ENCODE data around the gene CHL1.
A peak's percentile ranks its signal among the peaks of the same experiment; 100 is the strongest.

Gene CHL1

GRCh38 chr3:159974-160373 is 36.6 kb upstream of the CHL1 start:
- H3K4me1 ChIP-seq (ENCODE audit: insufficient read depth, low read length, severe bottlenecking), result peaks cover 33% of the 10 kb centered on the region
- no peaks in the 10 kb centered on the region for H3F3A ChIP-seq (ENCODE audit: insufficient read depth, low read length)
- no peak overlapping the region for H3K4me3 ChIP-seq (ENCODE audit: low read depth, low read length, poor library complexity, severe bottlenecking)
- H3K79me2 ChIP-seq (ENCODE audit: insufficient read depth, low read length), result no peaks in the 10 kb centered on the region
- 0 out of 2 replicates have a peak overlapping the region, but pooled peaks have one; percentile 30 for H2AFZ ChIP-seq (ENCODE audit: low read length)
- H3K9me3 ChIP-seq (ENCODE audit: low read length), result no peaks in the 10 kb centered on the region
- H3K27ac ChIP-seq (ENCODE audit: low read depth, low read length, poor library complexity, severe bottlenecking), result no peak overlapping the region
- H4K20me1 ChIP-seq (ENCODE audit: insufficient read depth, low read length), result no peaks in the 10 kb centered on the region
- no peak for TF ChIP-seq EZH2 (IDR thresholded peaks at IDR 0.05; ENCODE audit: borderline replicate concordance, low read length)
- H3K4me2 ChIP-seq (ENCODE audit: low read length), result no peak overlapping the region
- no peaks in the 10 kb centered on the region for H3K36me3 ChIP-seq (ENCODE audit: insufficient read depth, low read length)
- no peak overlapping the region for H3K9ac ChIP-seq (ENCODE audit: low read length)
- H3K27me3 ChIP-seq (ENCODE audit: insufficient read depth, low read length), result no peaks in the 10 kb centered on the region; the same call in 1 of the 2 replicates
- no peaks in the 10 kb centered on the region for H3K9me2 ChIP-seq (ENCODE audit: low read depth, low read length)

- H3K27me3 ChIP-seq (ENCODE audit: insufficient read depth, low read length), result no peaks in the 10 kb centered on the region; the same call in 1 of the 2 replicates
- TF ChIP-seq EZH2 (IDR thresholded peaks at IDR 0.05; ENCODE audit: borderline replicate concordance, low read length), result no peak
- no peak for TF ChIP-seq CTCF (IDR thresholded peaks at IDR 0.05; ENCODE audit: low read length)
- H3K4me3 ChIP-seq (ENCODE audit: low read depth, low read length, poor library complexity, severe bottlenecking), result no peak overlapping the region
- H3K36me3 ChIP-seq (ENCODE audit: insufficient read depth, low read length), result no peaks in the 10 kb centered on the region
- H4K20me1 ChIP-seq (ENCODE audit: insufficient read depth, low read length), result no peaks in the 10 kb centered on the region
- no peak overlapping the region for H3K4me2 ChIP-seq (ENCODE audit: low read length)
- no peaks in the 10 kb centered on the region for H3K9me3 ChIP-seq (ENCODE audit: low read length)
- no peak overlapping the region for H2AFZ ChIP-seq (ENCODE audit: low read length)
- H3K9me2 ChIP-seq (ENCODE audit: low read depth, low read length), result no peaks in the 10 kb centered on the region
- no peak overlapping the region for H3K27ac ChIP-seq (ENCODE audit: low read depth, low read length, poor library complexity, severe bottlenecking)
- no peaks in the 10 kb centered on the region for H3F3A ChIP-seq (ENCODE audit: insufficient read depth, low read length)
- H3K9ac ChIP-seq (ENCODE audit: low read length), result no peak overlapping the region
- H3K79me2 ChIP-seq (ENCODE audit: insufficient read depth, low read length), result no peaks in the 10 kb centered on the region
- peaks cover 7% of the 10 kb centered on the region for H3K4me1 ChIP-seq (ENCODE audit: insufficient read depth, low read length, severe bottlenecking)
Measured at GRCh38 chr3:166071-166470, 30.5 kb upstream of the CHL1 start.

GRCh38 chr3:166799-167198 is 29.8 kb upstream of the CHL1 start:
- Histone ChIP-seq H3F3A (ENCODE audit: insufficient read depth, low read length) (no peaks in the 10 kb centered on the region), H3K36me3 (ENCODE audit: insufficient read depth, low read length) (no peaks in the 10 kb centered on the region), H2AFZ (ENCODE audit: low read length) (no peak overlapping the region), H4K20me1 (ENCODE audit: insufficient read depth, low read length) (no peaks in the 10 kb centered on the region), H3K27me3 (ENCODE audit: insufficient read depth, low read length) (no peaks in the 10 kb centered on the region; the same call in 1 of the 2 replicates), H3K27ac (ENCODE audit: low read depth, low read length, poor library complexity, severe bottlenecking) (no peak overlapping the region), H3K4me3 (ENCODE audit: low read depth, low read length, poor library complexity, severe bottlenecking) (no peak overlapping the region), H3K4me1 (ENCODE audit: insufficient read depth, low read length, severe bottlenecking) (no peaks in the 10 kb centered on the region), H3K9ac (ENCODE audit: low read length) (no peak overlapping the region), H3K4me2 (ENCODE audit: low read length) (no peak overlapping the region), H3K9me2 (ENCODE audit: low read depth, low read length) (no peaks in the 10 kb centered on the region), H3K9me3 (ENCODE audit: low read length) (no peaks in the 10 kb centered on the region), H3K79me2 (ENCODE audit: insufficient read depth, low read length) (no peaks in the 10 kb centered on the region)
- no peak for TF ChIP-seq CTCF (IDR thresholded peaks at IDR 0.05; ENCODE audit: low read length)
- TF ChIP-seq EZH2 (IDR thresholded peaks at IDR 0.05; ENCODE audit: borderline replicate concordance, low read length), result no peak

- Histone ChIP-seq H3K4me2 (ENCODE audit: low read length) (peak overlapping the region; percentile 57), H3K4me3 (ENCODE audit: low read depth, low read length, poor library complexity, severe bottlenecking) (peak overlapping the region; percentile 25), H3K4me1 (ENCODE audit: insufficient read depth, low read length, severe bottlenecking) (peaks cover 13% of the 10 kb centered on the region), H3K9me2 (ENCODE audit: low read depth, low read length) (no peaks in the 10 kb centered on the region), H4K20me1 (ENCODE audit: insufficient read depth, low read length) (no peaks in the 10 kb centered on the region), H3K9me3 (ENCODE audit: low read length) (no peaks in the 10 kb centered on the region), H3K27ac (ENCODE audit: low read depth, low read length, poor library complexity, severe bottlenecking) (no peak overlapping the region), H3K36me3 (ENCODE audit: insufficient read depth, low read length) (no peaks in the 10 kb centered on the region), H3F3A (ENCODE audit: insufficient read depth, low read length) (no peaks in the 10 kb centered on the region), H3K27me3 (ENCODE audit: insufficient read depth, low read length) (no peaks in the 10 kb centered on the region), H3K79me2 (ENCODE audit: insufficient read depth, low read length) (no peaks in the 10 kb centered on the region), H2AFZ (ENCODE audit: low read length) (peak overlapping the region; percentile 68), H3K9ac (ENCODE audit: low read length) (peak overlapping the region; percentile 4)
- TF ChIP-seq EZH2 (IDR thresholded peaks at IDR 0.05; ENCODE audit: borderline replicate concordance, low read length) (no peak), CTCF (IDR thresholded peaks at IDR 0.05; ENCODE audit: low read length) (no peak)
Measured at GRCh38 chr3:173886-174285, 22.7 kb upstream of the CHL1 start.
